Upper lobe of left lung (tissue), 4 donors: ENCODE data around the gene PRKG1.

Experiments
- EP300 ChIP-seq, 4 donors: sonication (generic); formaldehyde crosslinking; IDR thresholded peaks; one replicate each; pipeline ENCODE4 v1.5.1; 2017; ENCODE audit warnings: antibody characterized with exemption in 4 of 4, control low read depth in 2 of 4
- POLR2A ChIP-seq, 4 donors: fragments of 450-650 bp; IDR thresholded peaks; one replicate each; pipeline ENCODE4 v1.5.1; 2016 to 2017; ENCODE audit warnings: antibody characterized with exemption in 4 of 4, mild to moderate bottlenecking in 2 of 4
- POLR2AphosphoS5 ChIP-seq, 2 donors: sonication (generic); formaldehyde crosslinking; IDR thresholded peaks; one replicate each; pipeline ENCODE4 v1.5.1; 2017; ENCODE audit warnings: antibody characterized with exemption in 2 of 2
- TF ChIP-seq, protein P1 (sequence below), 6 experiments: fragments of 450-650 bp in 4 of 6; fragments of 200-600 bp in 2 of 6; sonication (generic) in 2 of 6; IDR thresholded peaks; one replicate each; pipeline ENCODE4 v1.5.1; 2016 to 2019; ENCODE audit warnings: antibody characterized with exemption in 6 of 6

DNA sequence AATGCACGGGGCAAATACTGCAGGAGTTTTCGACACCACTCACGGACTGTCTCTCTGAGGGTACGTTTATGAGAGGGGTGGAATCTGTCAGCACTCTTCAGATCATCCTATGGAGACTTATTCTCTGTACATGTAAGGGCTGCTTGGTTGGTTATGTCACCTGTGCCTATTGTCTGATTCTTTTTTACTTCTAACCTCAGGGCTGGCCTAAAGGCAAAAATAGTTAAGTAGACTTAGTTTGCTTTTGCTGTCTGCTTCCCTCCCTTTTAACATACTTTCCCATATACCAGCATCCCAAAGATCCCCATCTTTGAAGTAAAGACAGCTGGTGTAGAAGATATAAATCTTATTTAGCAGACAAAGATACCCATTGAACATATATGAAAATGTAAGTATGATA, 105.9 kb downstream of the PRKG1 start:
- TF ChIP-seq, protein P1, sequence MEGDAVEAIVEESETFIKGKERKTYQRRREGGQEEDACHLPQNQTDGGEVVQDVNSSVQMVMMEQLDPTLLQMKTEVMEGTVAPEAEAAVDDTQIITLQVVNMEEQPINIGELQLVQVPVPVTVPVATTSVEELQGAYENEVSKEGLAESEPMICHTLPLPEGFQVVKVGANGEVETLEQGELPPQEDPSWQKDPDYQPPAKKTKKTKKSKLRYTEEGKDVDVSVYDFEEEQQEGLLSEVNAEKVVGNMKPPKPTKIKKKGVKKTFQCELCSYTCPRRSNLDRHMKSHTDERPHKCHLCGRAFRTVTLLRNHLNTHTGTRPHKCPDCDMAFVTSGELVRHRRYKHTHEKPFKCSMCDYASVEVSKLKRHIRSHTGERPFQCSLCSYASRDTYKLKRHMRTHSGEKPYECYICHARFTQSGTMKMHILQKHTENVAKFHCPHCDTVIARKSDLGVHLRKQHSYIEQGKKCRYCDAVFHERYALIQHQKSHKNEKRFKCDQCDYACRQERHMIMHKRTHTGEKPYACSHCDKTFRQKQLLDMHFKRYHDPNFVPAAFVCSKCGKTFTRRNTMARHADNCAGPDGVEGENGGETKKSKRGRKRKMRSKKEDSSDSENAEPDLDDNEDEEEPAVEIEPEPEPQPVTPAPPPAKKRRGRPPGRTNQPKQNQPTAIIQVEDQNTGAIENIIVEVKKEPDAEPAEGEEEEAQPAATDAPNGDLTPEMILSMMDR (IDR thresholded peaks at IDR 0.05), result no peak
- TF ChIP-seq EP300 (IDR thresholded peaks at IDR 0.05) (no peak), POLR2A (IDR thresholded peaks at IDR 0.05) (no peak), POLR2AphosphoS5 (IDR thresholded peaks at IDR 0.05) (no peak)
